DOHH2 (cell line): ENCODE results near the gene ARHGAP24.

Experiments
- H3F3A ChIP-seq: fragments of 200-600 bp; sonication (generic), shearing (Covaris generic); 2 replicates; pipeline ENCODE4 v1.6.0; 2016; ENCODE audit warnings: antibody characterized with exemption, mild to moderate bottlenecking; ENCODE audit not compliant: control insufficient read depth, insufficient read depth
- H3K27ac ChIP-seq: fragments of 200-600 bp; sonication (generic); 2 replicates; pipeline ENCODE4 v1.5.1; 2014; ENCODE audit warnings: low read depth, mild to moderate bottlenecking, low read length, moderate library complexity
- H3K27me3 ChIP-seq: fragments of 200-600 bp; sonication (generic); 2 replicates; pipeline ENCODE4 v1.6.1; 2014; ENCODE audit warnings: mild to moderate bottlenecking, low read length, mixed read lengths; ENCODE audit not compliant: control insufficient read depth
- H3K36me3 ChIP-seq: fragments of 200-600 bp; sonication (generic); 2 replicates; pipeline ENCODE4 v1.6.1; 2014; ENCODE audit warnings: mild to moderate bottlenecking, low read length, moderate library complexity, mixed read lengths; ENCODE audit not compliant: control insufficient read depth
- H3K4me1 ChIP-seq: fragments of 200-600 bp; sonication (generic); 2 replicates; pipeline ENCODE4 v1.6.1; 2014; ENCODE audit warnings: mild to moderate bottlenecking, low read length, mixed read lengths; ENCODE audit not compliant: control insufficient read depth
- H3K4me2 ChIP-seq: fragments of 200-600 bp; sonication (generic); 2 replicates; pipeline ENCODE4 v1.6.0; 2014; ENCODE audit warnings: mild to moderate bottlenecking, low read length, moderate library complexity
- H3K4me3 ChIP-seq: fragments of 200-600 bp; sonication (generic); 2 replicates; pipeline ENCODE4 v1.5.1; 2014; ENCODE audit warnings: mild to moderate bottlenecking, low read length, mixed read lengths
- H3K79me2 ChIP-seq: fragments of 200-600 bp; sonication (generic); 2 replicates; pipeline ENCODE4 v1.6.1; 2014; ENCODE audit warnings: mild to moderate bottlenecking, low read length, mixed read lengths; ENCODE audit not compliant: control insufficient read depth
- H3K9me2 ChIP-seq: fragments of 200-600 bp; sonication (generic); replicated peaks from 2 replicates; pipeline ENCODE4 v1.6.1; 2014; ENCODE audit warnings: mild to moderate bottlenecking, low read length, mixed read lengths; ENCODE audit not compliant: control insufficient read depth
- H3K9me3 ChIP-seq: fragments of 200-600 bp; sonication (generic); 2 replicates; pipeline ENCODE4 v1.6.1; 2014; ENCODE audit warnings: antibody characterized with exemption, low read length, mixed read lengths; ENCODE audit not compliant: control insufficient read depth, insufficient read depth
- H4K20me1 ChIP-seq: fragments of 200-600 bp; sonication (generic); 2 replicates; pipeline ENCODE4 v1.6.0; 2014; ENCODE audit warnings: low read depth, mild to moderate bottlenecking, antibody characterized with exemption, low read length, moderate library complexity; ENCODE audit not compliant: control insufficient read depth, insufficient read depth
- CTCF ChIP-seq: fragments of 200-600 bp; sonication (generic); IDR thresholded peaks from one replicate; pipeline ENCODE4 v1.5.1; 2014; ENCODE audit warnings: antibody characterized with exemption, mild to moderate bottlenecking, low read depth, low read length; ENCODE audit not compliant: poor library complexity, severe bottlenecking
- EZH2phosphoT487 ChIP-seq: fragments of 200-600 bp; sonication (generic); IDR thresholded peaks from 2 replicates; pipeline ENCODE4 v1.6.1; 2017; ENCODE audit warnings: borderline replicate concordance, mild to moderate bottlenecking, antibody characterized with exemption, low read length, moderate library complexity, mixed read lengths

ARHGAP24 gene

GRCh38 chr4:85512446-85513205, 37.7 kb downstream of the ARHGAP24 start:
- H3K4me2 ChIP-seq: no peak overlapping the region

GRCh38 chr4:85514117-85514516, 39.2 kb downstream of the ARHGAP24 start:
- Histone ChIP-seq H3K4me3 (no peak overlapping the region), H3K27ac (no peak overlapping the region), H3K27me3 (no peaks in the 10 kb centered on the region), H3K9me2 (no peaks in the 10 kb centered on the region), H3K4me1 (no peaks in the 10 kb centered on the region), H3K9me3 (no peaks in the 10 kb centered on the region), H3F3A (no peaks in the 10 kb centered on the region), H3K36me3 (no peaks in the 10 kb centered on the region), H3K4me2 (no peak overlapping the region), H3K79me2 (no peaks in the 10 kb centered on the region), H4K20me1 (no peaks in the 10 kb centered on the region)
- TF ChIP-seq EZH2phosphoT487: no peak
- no peak for TF ChIP-seq CTCF

More at GRCh38 chr4:85512446-85513205, 37.7 kb downstream of the ARHGAP24 start:
- H3F3A ChIP-seq: no peaks in the 10 kb centered on the region
- no peaks in the 10 kb centered on the region for H3K27me3 ChIP-seq
- no peak for TF ChIP-seq CTCF
- TF ChIP-seq EZH2phosphoT487: no peak
- no peaks in the 10 kb centered on the region for H3K79me2 ChIP-seq
- H3K9me2 ChIP-seq: no peaks in the 10 kb centered on the region
- no peaks in the 10 kb centered on the region for H3K9me3 ChIP-seq
- H3K36me3 ChIP-seq: no peaks in the 10 kb centered on the region
- H3K27ac ChIP-seq: no peak overlapping the region
- no peaks in the 10 kb centered on the region for H4K20me1 ChIP-seq
- H3K4me3 ChIP-seq: no peak overlapping the region
- H3K4me1 ChIP-seq: no peaks in the 10 kb centered on the region

GRCh38 chr4:85514783-85515182, 39.8 kb downstream of the ARHGAP24 start:
- Histone ChIP-seq H3F3A (no peaks in the 10 kb centered on the region), H3K36me3 (no peaks in the 10 kb centered on the region), H3K4me1 (no peaks in the 10 kb centered on the region), H3K79me2 (no peaks in the 10 kb centered on the region), H3K27me3 (no peaks in the 10 kb centered on the region), H3K27ac (no peak overlapping the region), H3K4me3 (no peak overlapping the region), H3K4me2 (no peak overlapping the region), H4K20me1 (no peaks in the 10 kb centered on the region), H3K9me2 (no peaks in the 10 kb centered on the region), H3K9me3 (no peaks in the 10 kb centered on the region)
- no peak for TF ChIP-seq CTCF
- no peak for TF ChIP-seq EZH2phosphoT487
